Heart left ventricle (tissue), 16 donors: ENCODE measurements around the gene CCNY. TPM values are rescaled to one million over a fixed set of nuclear protein-coding genes. Genes with fewer than 3 reads are reported as not detected.

ENCODE experiments used
- ATAC-seq, 4 donors: fragments of 200-7000 bp; cut with Tn5 transposase; one replicate each; pipeline ENCODE4 v1.9.1; 2020 to 2022; ENCODE audit warnings: moderate library complexity in 4 of 4, mild to moderate bottlenecking in 3 of 4, moderate number of reproducible peaks in 1 of 4
- DNase-seq, 5 donors: peaks; one replicate each; pipeline ENCODE4 v3.0.0-alpha.2; 2020
- H3K27ac ChIP-seq, 12 donors: fragments of 200-600 bp; sonication (generic) in 4 of 12; one replicate each; pipeline versions ENCODE4 v1.5.0 to v1.8.0; 2016 to 2022; ENCODE audit warnings: mild to moderate bottlenecking in 2 of 12
- H3K27me3 ChIP-seq, 9 donors: fragments of 200-600 bp; sonication (generic) in 2 of 9; one replicate each; pipeline versions ENCODE4 v1.5.1 to v1.8.0; 2016 to 2022; ENCODE audit warnings: mild to moderate bottlenecking in 3 of 9
- H3K36me3 ChIP-seq, 9 donors: fragments of 200-600 bp; sonication (generic) in 2 of 9; one replicate each; pipeline versions ENCODE4 v1.5.0 to v1.8.0; 2018 to 2022; ENCODE audit warnings: mild to moderate bottlenecking in 2 of 9
- H3K4me1 ChIP-seq, 12 donors: fragments of 200-600 bp; sonication (generic) in 4 of 12; one replicate each; pipeline versions ENCODE4 v1.5.0 to v1.8.0; 2016 to 2022; ENCODE audit warnings: mild to moderate bottlenecking in 3 of 12
- H3K4me3 ChIP-seq, 12 donors: fragments of 200-600 bp; sonication (generic) in 4 of 12; one replicate each; pipeline versions ENCODE4 v1.5.0 to v1.8.0; 2017 to 2022; ENCODE audit warnings: mild to moderate bottlenecking in 9 of 12, moderate library complexity in 4 of 12
- H3K9me3 ChIP-seq, 12 donors: fragments of 200-600 bp; sonication (generic) in 4 of 12; one replicate each; pipeline versions ENCODE4 v1.5.0 to v1.8.0; 2016 to 2022; ENCODE audit warnings: mild to moderate bottlenecking in 1 of 12
- POLR2A ChIP-seq, 2 donors: fragments of 450-650 bp; IDR thresholded peaks; one replicate each; pipeline ENCODE4 v1.6.1; 2017; ENCODE audit warnings: antibody characterized with exemption in 2 of 2, mild to moderate bottlenecking in 2 of 2, moderate library complexity in 2 of 2
- WGBS, 4 donors: extraction: QIAGEN DNeasy Blood & Tissue Kit in 2 of 4; methylation state at CpG; one replicate each; pipeline versions ENCODE4 v1.1.5 to v1.1.7; 2013 to 2018; 5-methylcytosine and 5-hydroxymethylcytosine counted together
- intact Hi-C, 10 donors: fragments of 100-400 bp; cut with DNase I; formaldehyde crosslinking; loops; one replicate each; pipeline versions ENCODE4 v1.11.1 to v1.14.2; 2022
- polyA plus RNA-seq, 2 donors: library from polyadenylated mRNA; stranded (reverse); fragments of 200-250 nt; gene quantifications; one replicate each; pipeline ENCODE4 v1.2.3, GENCODE V29; 2013
- total RNA-seq, 9 donors: library from RNA; depleted of rRNA in 2 of 9; stranded (reverse); fragments of >200 nt in 2 of 9; fragmentation: NEBNext Ultra II Directional in 3 of 9; extraction: Animal tissue kit (Norgen Biotek cat#: 25700) in 3 of 9; gene quantifications; one replicate each; pipeline versions ENCODE4 v1.1.0 to v1.2.4, GENCODE V29; 2016 to 2023
- TF ChIP-seq, protein P1 (sequence below), 12 donors: fragments of 200-600 bp; sonication (generic) in 4 of 12; IDR thresholded peaks; one replicate each; pipeline versions ENCODE4 v1.5.0 to v1.8.0; 2018 to 2022; ENCODE audit warnings: antibody characterized with exemption in 12 of 12, mild to moderate bottlenecking in 5 of 12
- donor health status: ischemic (EF 13 %, LVEDD 7.1; RV severe dilation, severe dysfunction).
- donor health status: healthy with polysubstance abuse.
- donor health status: DM: no; HTN: yes; CAD: no.
- donor health status: DM: no; HTN: no; CAD: no.
- donor health status: ischemic (EF 25% LVEDD 6.9; RV normal size, moderate dysfunction).
- donor health status: ischemic (EF 25% LVEDD 5.7; RV mildly dilated, moderate dysfunction).
- donor health status: healthy.
- donor health status: DM: yes; HTN: yes; CAD: no.
- donor health status: ischemic (EF 35%, LVEDD 5.7; RV mildly dilated, moderate dysfunction).
- donor health status: nonischemic (EF 11% LVEDD 7.7; RV severe dilation, severe dysfunction).
- donor health status: DM: yes; HTN: yes; CAD: no.
- donor health status: PGD.
- donor health status: ischemic (EF 29% LVEDD 5.4; RV normal size, mild dysfunction).
- donor health status: nonischemic (EF 23%, LVEDD 6.1; RV moderate dilation, normal function).

CCNY gene
- total and polyA plus RNA-seq, 11 donors = 26.4 to 106 (median 80.7) TPM

DNA sequence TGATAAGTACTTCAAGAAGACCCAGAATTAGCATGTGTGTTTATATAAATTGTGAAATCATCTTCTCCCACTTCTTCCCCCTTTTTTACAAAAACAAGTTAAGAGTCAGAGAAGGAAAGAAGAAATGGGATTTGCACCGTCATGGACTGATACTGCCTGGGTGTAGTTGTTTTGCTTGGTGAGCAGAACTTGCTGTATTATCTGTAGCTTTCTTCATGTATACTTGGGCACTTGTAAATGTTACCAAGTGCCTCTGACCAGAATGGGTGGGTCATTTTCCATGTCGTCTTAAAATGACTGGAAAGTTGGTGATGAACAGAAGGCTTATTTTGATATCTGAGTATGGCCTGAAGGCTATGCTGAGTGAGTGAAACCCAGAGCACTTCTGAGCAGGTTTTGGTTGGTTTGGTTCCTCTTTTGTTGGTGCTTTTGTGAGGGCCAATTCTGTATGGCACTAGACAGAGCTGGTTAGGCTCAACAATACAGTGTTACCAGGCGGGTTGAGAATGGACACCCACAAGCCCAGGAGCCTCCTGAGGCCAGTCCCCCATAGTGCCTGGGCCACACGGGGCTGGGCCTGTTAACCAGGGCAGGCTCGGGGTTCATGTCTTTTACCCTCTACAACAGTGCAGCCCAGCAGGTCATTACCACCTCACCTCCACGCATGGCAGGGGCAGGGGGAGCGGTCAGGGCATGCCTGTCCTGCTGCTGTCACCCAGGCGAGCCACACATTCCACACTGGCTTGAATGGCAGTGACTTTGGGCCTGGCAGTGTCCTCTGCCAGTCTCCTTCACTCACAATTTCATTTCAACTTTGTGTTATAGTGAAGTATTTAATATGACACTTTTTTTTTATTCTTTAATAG is 115.1 kb downstream of the CCNY start:
- H3K9me3 ChIP-seq = no peaks in the 10 kb centered on the region
- TF ChIP-seq, protein P1, sequence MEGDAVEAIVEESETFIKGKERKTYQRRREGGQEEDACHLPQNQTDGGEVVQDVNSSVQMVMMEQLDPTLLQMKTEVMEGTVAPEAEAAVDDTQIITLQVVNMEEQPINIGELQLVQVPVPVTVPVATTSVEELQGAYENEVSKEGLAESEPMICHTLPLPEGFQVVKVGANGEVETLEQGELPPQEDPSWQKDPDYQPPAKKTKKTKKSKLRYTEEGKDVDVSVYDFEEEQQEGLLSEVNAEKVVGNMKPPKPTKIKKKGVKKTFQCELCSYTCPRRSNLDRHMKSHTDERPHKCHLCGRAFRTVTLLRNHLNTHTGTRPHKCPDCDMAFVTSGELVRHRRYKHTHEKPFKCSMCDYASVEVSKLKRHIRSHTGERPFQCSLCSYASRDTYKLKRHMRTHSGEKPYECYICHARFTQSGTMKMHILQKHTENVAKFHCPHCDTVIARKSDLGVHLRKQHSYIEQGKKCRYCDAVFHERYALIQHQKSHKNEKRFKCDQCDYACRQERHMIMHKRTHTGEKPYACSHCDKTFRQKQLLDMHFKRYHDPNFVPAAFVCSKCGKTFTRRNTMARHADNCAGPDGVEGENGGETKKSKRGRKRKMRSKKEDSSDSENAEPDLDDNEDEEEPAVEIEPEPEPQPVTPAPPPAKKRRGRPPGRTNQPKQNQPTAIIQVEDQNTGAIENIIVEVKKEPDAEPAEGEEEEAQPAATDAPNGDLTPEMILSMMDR (IDR thresholded peaks at IDR 0.05) = no peak
- TF ChIP-seq POLR2A (IDR thresholded peaks at IDR 0.05) = no peak
- no peak overlapping the region for H3K4me3 ChIP-seq
- H3K36me3 ChIP-seq = no peaks in the 10 kb centered on the region
- DNase-seq (peak in 4 of 5 donors; percentile 49 to 75 (median 70)), ATAC-seq (peak; percentile 55 to 72 (median 60))
- 51 to 65% (median 60%) methylated on average over 5 to 8 of the region's 8 CpGs for WGBS, 4 donors
- intact Hi-C loops = loop anchor here in 6 of 10 donors (5.0 to 10.0 kb wide), 4 partner anchors 79 to 117 kb away; partner anchors contain the start of gene CCNY (in 4 of the 6)
- peaks cover 0 to 100% (median 91%) of the 10 kb centered on the region in 12 donors for H3K4me1 ChIP-seq
- H3K27me3 ChIP-seq = no peaks in the 10 kb centered on the region
- peak overlapping the region; percentile 51 to 95 (median 80) for H3K27ac ChIP-seq

DNA sequence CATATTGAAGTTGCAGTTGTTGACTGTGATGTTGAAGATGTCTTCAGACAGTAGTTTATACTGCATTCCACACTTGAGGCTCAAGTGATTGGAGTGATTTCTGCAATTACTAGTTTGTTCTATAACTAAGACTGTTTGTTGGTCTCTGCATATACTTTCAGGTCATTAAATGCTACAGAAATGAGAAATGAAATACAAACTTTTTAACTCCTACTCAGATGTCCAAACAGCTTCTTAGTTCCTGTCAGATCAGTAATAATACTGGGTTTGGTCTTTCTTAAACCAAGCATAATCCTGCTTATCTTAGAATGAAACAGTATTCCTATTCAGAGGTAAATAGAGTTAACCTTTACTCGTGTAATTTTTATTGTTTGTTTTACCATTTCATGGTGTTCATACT is 115.9 kb downstream of the CCNY start:
- Histone ChIP-seq H3K36me3 (no peaks in the 10 kb centered on the region), H3K4me3 (no peak overlapping the region), H3K4me1 (peaks cover 0 to 100% (median 89%) of the 10 kb centered on the region in 12 donors), H3K27me3 (no peaks in the 10 kb centered on the region), H3K27ac (peak overlapping the region; percentile 51 to 95 (median 80)), H3K9me3 (no peaks in the 10 kb centered on the region)
- DNase-seq (no peak), ATAC-seq (no peak)
- TF ChIP-seq, protein P1 (IDR thresholded peaks at IDR 0.05) = no peak
- TF ChIP-seq POLR2A (IDR thresholded peaks at IDR 0.05) = no peak
- intact Hi-C loops = loop anchor here in 6 of 10 donors (5.0 to 10.0 kb wide), 4 partner anchors 80 to 117 kb away; partner anchors contain the start of gene CCNY (in 4 of the 6)
- 58 to 70% (median 67%) methylated on average over 1 of the region's 1 CpG for WGBS, 4 donors

DNA sequence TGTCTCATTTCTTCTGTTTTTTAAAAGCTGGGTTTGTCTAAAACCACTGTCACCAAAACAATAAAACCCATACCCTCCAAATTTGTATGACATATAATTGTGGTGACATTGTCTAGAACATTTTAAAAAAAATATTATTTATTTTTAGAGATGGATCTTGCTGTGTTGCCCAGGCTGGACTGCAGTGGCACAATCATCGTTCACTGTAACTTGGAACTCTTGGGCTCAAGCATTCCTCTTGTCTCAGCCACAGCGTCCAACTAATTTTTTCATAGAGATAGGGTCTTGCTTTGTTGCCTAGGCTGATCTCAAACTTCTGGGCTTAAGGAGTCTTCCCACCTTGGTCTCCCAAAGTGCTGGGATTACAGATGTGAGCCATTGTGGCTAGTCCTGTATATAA is 116.5 kb downstream of the CCNY start:
- H3K27ac ChIP-seq = peak overlapping the region in 6 of 12 donors; percentile 62 to 95 (median 81)

More for the DNA sequence above, 116.5 kb downstream of the CCNY start:
- no peaks in the 10 kb centered on the region for H3K27me3 ChIP-seq
- WGBS, 4 donors = 65 to 82% (median 77%) methylated on average over 2 of the region's 2 CpGs
- TF ChIP-seq, protein P1 (IDR thresholded peaks at IDR 0.05) = no peak
- TF ChIP-seq POLR2A (IDR thresholded peaks at IDR 0.05) = no peak
- H3K4me1 ChIP-seq = peaks cover 0 to 100% (median 88%) of the 10 kb centered on the region in 12 donors
- H3K36me3 ChIP-seq = no peaks in the 10 kb centered on the region
- no peak overlapping the region for H3K4me3 ChIP-seq
- no peaks in the 10 kb centered on the region for H3K9me3 ChIP-seq
- DNase-seq = no peak
- ATAC-seq = no peak
- intact Hi-C loops = loop anchor here in 6 of 10 donors (5.0 to 10.0 kb wide), 4 partner anchors 81 to 118 kb away; partner anchors contain the start of gene CCNY (in 4 of the 6)
